BLaER1 (cell line): Measurements from ENCODE around the gene CEP20.

Experiments
- H3K27ac ChIP-seq: shearing (Covaris generic); formaldehyde crosslinking; 2 replicates; pipeline ENCODE4 v1.8.1; 2022
- H3K27me3 ChIP-seq: shearing (Covaris generic); formaldehyde crosslinking; 2 replicates; pipeline ENCODE4 v1.8.1; 2022
- H3K36me3 ChIP-seq: shearing (Covaris generic); formaldehyde crosslinking; 2 replicates; pipeline ENCODE4 v1.8.1; 2022
- H3K4me1 ChIP-seq: shearing (Covaris generic); formaldehyde crosslinking; 2 replicates; pipeline ENCODE4 v1.8.1; 2022
- H3K4me2 ChIP-seq: shearing (Covaris generic); formaldehyde crosslinking; 2 replicates; pipeline ENCODE4 v1.8.1; 2022
- H3K4me3 ChIP-seq: shearing (Covaris generic); formaldehyde crosslinking; 2 replicates; pipeline ENCODE4 v1.8.1; 2022
- H3K9ac ChIP-seq: shearing (Covaris generic); formaldehyde crosslinking; 2 replicates; pipeline ENCODE4 v1.8.1; 2022
- H3K9me3 ChIP-seq: shearing (Covaris generic); formaldehyde crosslinking; 2 replicates; pipeline ENCODE4 v1.8.1; 2022
- H4K20me1 ChIP-seq: shearing (Covaris generic); formaldehyde crosslinking; 2 replicates; pipeline ENCODE4 v1.8.1; 2022
- Cebpa-rat ChIP-seq: shearing (Covaris generic); IDR thresholded peaks from 2 replicates; pipeline ENCODE4 v1.8.1; 2022

Gene CEP20

DNA sequence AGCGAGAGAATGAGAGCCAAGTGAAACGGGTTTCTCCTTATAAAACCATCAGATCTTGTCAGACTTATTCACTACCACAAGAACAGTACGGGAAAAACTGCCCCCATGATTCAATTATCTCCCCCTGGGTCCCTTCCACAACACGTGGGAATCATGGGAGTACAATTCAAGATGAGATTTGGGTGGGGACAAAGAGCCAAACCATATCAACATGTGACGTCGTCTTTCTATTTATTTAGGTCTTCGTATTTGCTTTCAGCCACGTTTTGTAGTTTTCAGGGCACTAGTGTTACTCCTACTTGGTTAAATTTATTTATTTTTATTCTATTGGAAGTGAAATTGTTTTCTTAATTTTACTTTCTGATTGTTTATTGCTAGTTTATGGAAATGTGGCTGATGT is 27.9 kb upstream of the CEP20 start:
- Histone ChIP-seq H3K4me1 (peaks cover 16% of the 10 kb centered on the region), H3K27ac (no peak overlapping the region), H3K4me2 (no peak overlapping the region), H3K27me3 (no peaks in the 10 kb centered on the region), H4K20me1 (no peaks in the 10 kb centered on the region), H3K9me3 (peaks cover 25% of the 10 kb centered on the region), H3K4me3 (no peak overlapping the region), H3K9ac (no peak overlapping the region), H3K36me3 (no peaks in the 10 kb centered on the region)
- no peak for TF ChIP-seq Cebpa-rat

DNA sequence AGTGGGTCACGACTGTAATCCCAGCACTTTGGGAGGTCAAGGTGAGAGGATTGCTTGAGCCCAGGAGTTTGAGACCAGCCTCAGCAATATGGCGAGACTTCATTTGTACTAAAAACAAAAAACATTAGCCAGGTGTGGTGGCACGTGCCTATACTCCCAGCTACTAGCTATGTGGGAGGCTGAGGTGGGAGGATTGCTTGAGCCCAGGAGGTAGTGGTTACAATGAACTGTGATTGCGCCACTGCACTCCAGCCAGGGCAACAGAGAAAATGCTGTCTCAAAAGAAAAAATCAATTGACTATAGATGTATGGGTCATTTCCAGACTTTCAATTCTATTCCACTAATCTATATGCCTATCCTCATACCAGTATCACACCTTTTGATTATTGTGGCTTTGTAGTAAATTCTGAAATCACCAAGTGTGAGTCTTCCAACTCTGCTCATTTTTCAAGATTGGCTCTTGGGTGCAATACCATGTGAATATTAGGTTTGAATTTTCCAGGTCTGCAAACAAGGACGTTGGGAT is 27.2 kb upstream of the CEP20 start:
- Histone ChIP-seq H3K36me3 (no peaks in the 10 kb centered on the region), H4K20me1 (no peaks in the 10 kb centered on the region), H3K4me1 (peaks cover 16% of the 10 kb centered on the region), H3K4me2 (no peak overlapping the region), H3K4me3 (no peak overlapping the region), H3K27ac (no peak overlapping the region), H3K9ac (no peak overlapping the region), H3K27me3 (no peaks in the 10 kb centered on the region), H3K9me3 (peaks cover 25% of the 10 kb centered on the region)
- no peak for TF ChIP-seq Cebpa-rat

DNA sequence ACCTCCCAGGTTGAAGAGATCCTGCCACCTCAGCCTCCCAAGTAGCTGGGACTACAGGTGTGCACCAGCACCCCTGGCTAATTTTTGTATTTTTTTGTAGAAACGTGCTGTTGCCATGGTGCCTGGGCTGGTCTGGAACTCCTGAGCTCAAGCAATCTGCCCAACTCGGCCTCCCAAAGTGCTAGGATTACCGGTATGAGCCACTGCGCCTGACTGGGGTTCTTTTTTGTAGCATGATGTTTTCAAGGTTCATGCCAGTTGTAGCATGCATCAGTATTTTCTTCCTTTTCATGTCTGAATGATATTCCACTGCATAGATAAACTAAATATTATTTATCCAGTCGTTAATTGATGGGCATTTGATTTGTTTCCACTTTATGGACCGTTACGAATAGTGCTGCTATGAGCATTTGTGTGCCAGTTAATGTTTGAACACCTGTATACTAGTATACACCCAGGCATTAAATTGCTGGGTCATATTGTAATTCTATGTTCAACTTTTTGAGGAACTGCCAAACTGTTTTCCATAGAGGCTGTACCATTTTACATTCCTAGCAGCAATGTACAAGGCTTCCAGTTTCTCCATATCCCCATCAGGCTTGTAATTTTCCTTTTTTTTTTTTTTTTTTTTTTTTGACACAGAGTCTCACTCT is 24.8 kb upstream of the CEP20 start:
- Histone ChIP-seq H3K27ac (no peak overlapping the region), H4K20me1 (no peaks in the 10 kb centered on the region), H3K4me1 (peaks cover 16% of the 10 kb centered on the region), H3K9me3 (peaks cover 25% of the 10 kb centered on the region), H3K9ac (no peak overlapping the region), H3K27me3 (no peaks in the 10 kb centered on the region), H3K4me3 (no peak overlapping the region), H3K4me2 (peak overlapping the region; percentile 31; the same call in 1 of the 2 replicates), H3K36me3 (no peaks in the 10 kb centered on the region)
- no peak for TF ChIP-seq Cebpa-rat

DNA sequence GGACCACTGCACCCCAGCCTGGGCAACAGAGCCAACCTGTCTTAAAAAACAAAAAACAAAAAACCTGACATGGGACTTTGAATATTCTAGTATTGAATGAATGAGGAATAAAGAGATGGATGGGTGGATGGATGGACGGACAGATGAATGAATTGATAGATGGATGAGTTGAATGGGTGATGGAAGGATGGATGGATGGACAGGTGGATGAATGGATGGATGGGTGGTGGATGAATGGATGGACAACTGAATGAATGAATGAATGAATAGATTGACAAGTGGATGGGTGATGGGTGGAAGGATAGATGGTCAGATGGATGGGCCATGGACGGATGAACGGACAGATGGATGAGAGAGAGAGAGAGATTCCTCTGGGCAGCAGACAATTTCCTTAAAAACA is 22.8 kb upstream of the CEP20 start:
- no peak for TF ChIP-seq Cebpa-rat
- Histone ChIP-seq H3K27ac (no peak overlapping the region), H4K20me1 (no peaks in the 10 kb centered on the region), H3K9ac (no peak overlapping the region), H3K27me3 (no peaks in the 10 kb centered on the region), H3K4me3 (no peak overlapping the region), H3K9me3 (peaks cover 9% of the 10 kb centered on the region), H3K4me1 (peaks cover 16% of the 10 kb centered on the region), H3K4me2 (no peak overlapping the region), H3K36me3 (no peaks in the 10 kb centered on the region)

DNA sequence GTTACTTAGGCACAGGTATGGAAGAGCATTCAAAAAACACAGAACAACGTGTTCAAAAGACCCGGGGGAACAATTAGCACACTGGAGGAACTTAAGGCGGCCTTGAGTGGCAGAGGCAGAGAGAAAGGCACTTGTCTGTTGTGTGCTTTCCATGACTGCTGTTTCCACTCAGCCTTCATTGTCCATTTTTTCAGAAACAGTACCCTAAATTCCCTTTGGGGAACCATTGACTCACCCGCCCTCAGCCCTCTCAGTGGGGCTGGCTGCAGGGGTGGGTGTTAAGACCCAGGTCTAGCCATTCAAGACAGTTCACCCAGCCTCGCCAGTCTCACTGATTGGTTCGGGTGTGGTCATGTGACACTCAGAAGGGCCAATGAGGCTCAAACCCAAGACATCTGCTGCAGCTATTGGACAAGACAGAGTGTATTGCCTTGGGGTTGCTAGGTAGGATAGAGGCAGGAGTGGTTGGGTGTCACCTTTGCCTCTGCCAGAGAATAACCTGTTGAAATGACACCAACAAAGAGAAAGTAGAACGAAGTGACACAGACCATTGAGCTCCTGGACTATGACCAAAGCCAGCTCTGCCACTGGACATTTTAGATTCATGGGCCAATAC is 19.6 kb upstream of the CEP20 start:
- Histone ChIP-seq H3K27ac (no peak overlapping the region), H3K9ac (no peak overlapping the region), H3K4me3 (no peak overlapping the region), H3K36me3 (no peaks in the 10 kb centered on the region), H4K20me1 (no peaks in the 10 kb centered on the region), H3K9me3 (no peaks in the 10 kb centered on the region), H3K4me2 (no peak overlapping the region), H3K27me3 (no peaks in the 10 kb centered on the region), H3K4me1 (peaks cover 8% of the 10 kb centered on the region)
- no peak for TF ChIP-seq Cebpa-rat

DNA sequence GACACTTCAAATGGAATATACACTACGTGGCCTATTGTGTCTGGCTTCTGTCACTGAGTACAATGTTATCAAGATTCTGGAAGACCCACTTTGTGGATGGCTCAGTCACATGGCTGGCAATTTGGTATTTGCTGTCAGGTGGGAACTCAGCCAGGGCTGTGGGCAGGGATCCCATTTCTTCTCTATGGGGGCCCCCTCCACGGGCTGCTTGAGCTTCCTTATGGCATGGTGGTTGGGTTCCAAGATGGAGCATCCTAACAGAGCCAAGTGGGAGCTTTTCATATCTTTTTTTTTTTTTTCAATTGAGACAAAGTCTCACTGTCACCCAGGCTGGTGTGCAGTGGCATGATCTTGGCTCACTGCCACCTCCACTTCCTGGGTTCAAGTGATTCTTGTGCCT is 18.0 kb upstream of the CEP20 start:
- Histone ChIP-seq H3K27me3 (no peaks in the 10 kb centered on the region), H3K4me1 (no peaks in the 10 kb centered on the region), H3K9ac (no peak overlapping the region), H4K20me1 (no peaks in the 10 kb centered on the region), H3K9me3 (no peaks in the 10 kb centered on the region), H3K4me2 (no peak overlapping the region), H3K27ac (no peak overlapping the region), H3K4me3 (no peak overlapping the region), H3K36me3 (no peaks in the 10 kb centered on the region)
- TF ChIP-seq Cebpa-rat: no peak

DNA sequence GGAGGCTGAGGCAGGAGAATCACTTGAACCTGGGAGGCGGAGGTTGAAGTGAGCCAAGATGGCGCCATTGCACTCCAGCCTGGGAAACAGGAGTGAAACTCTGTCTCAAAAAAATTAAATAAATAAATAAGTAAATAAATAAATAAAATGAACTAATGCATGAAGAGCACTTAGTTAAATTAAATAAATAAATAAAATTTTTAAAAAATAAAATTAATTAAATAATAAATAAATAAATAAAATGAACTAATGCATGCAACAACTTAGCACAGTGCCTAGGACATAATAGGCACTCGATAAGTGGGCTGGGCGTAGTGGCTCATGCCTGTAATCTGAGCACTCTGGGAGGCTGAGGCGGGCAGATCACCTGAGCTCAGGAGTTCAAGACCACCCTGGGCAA is 15.6 kb upstream of the CEP20 start:
- Histone ChIP-seq H3K27me3 (no peaks in the 10 kb centered on the region), H3K4me3 (no peak overlapping the region), H3K4me2 (no peak overlapping the region), H3K9ac (no peak overlapping the region), H3K27ac (no peak overlapping the region), H4K20me1 (no peaks in the 10 kb centered on the region), H3K9me3 (no peaks in the 10 kb centered on the region), H3K4me1 (peaks cover 10% of the 10 kb centered on the region), H3K36me3 (no peaks in the 10 kb centered on the region)
- no peak for TF ChIP-seq Cebpa-rat

DNA sequence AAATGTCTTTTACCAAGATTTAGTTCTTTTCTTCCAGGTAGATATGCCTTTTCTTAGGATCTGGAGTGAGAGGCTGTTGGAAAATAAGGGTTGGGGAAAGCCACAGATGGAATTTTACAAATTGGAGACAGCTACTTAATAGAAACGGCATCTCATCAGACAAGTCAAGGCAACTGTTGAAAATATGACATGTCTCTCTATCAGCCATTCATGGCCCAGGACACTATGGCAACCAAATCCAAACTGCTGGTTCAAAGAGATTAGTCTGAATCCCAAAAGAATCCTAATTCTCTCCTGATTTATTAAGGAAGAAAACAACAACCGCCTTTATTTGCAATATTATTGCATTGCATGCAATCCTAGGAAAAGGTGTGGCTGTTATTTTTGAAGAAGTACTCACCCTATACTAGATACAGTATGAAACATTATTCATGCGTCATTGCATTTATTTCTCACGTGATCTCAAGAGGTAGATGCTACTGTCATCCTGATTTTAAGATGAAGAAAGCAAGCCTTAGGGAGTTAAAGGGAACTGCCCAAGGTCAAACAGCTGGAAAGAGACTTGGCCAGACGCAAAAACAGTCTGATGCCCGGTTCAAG is 12.6 kb upstream of the CEP20 start:
- H3K27ac ChIP-seq: no peak overlapping the region
- H3K4me2 ChIP-seq: no peak overlapping the region
- H3K9ac ChIP-seq: no peak overlapping the region

DNA sequence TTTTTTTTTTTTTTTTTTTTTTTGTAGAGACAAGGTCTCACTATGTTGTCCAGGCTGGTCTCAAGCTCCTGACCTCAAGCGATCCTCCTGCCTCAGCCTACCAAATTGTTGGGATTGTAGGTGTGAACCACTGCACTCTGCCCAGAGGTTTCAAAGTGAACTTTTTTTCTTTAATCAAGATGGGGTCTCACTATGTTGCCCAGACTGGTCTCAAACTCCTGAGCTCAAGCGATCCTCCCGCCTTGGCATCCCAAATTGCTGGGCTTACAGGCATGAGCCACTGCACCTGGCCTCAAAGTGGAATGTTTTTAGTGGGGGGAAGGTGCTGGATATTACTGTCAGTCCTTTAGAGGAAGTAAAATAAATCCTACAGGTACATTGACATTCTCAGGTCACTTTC is 12.0 kb upstream of the CEP20 start:
- no peaks in the 10 kb centered on the region for H3K36me3 ChIP-seq
- no peak overlapping the region for H3K9ac ChIP-seq
- no peaks in the 10 kb centered on the region for H4K20me1 ChIP-seq
- TF ChIP-seq Cebpa-rat: no peak
- no peak overlapping the region for H3K27ac ChIP-seq
- H3K4me1 ChIP-seq: peaks cover 25% of the 10 kb centered on the region
- no peaks in the 10 kb centered on the region for H3K27me3 ChIP-seq
- no peak overlapping the region for H3K4me3 ChIP-seq
- H3K9me3 ChIP-seq: no peaks in the 10 kb centered on the region
- H3K4me2 ChIP-seq: no peak overlapping the region

More for the DNA sequence above, 12.6 kb upstream of the CEP20 start:
- H3K27me3 ChIP-seq: no peaks in the 10 kb centered on the region
- peaks cover 25% of the 10 kb centered on the region for H3K4me1 ChIP-seq
- H3K36me3 ChIP-seq: no peaks in the 10 kb centered on the region
- H3K9me3 ChIP-seq: no peaks in the 10 kb centered on the region
- no peak overlapping the region for H3K4me3 ChIP-seq
- no peaks in the 10 kb centered on the region for H4K20me1 ChIP-seq
- no peak for TF ChIP-seq Cebpa-rat

DNA sequence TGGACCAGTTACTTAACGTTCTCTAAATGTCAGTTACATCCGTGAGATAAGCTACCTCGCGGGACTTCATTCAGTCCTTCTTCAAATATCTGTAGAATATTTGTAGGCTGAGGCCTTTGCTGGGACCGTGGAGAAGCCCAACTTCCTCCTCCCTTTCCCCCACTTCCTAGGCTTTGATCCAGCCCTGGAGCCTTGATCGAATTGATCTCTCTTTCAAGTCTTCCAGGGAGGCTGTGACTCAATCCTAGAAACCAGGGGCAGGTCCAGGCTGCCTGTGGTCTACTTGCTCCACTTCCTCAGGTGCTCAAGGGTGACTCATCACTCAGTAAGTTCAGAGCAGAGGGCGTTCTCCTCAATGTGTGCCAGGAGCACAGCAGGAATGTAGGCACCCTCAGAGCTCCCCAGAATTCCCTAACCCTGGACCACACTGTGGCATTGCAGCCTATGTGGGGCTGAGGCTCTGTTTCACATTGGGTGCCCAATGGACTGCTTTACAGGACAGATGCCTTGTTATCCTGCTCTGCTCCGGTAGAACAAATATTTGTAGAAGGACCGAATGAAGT is 11.2 kb upstream of the CEP20 start:
- no peaks in the 10 kb centered on the region for H3K36me3 ChIP-seq
- H3K4me2 ChIP-seq: peak overlapping the region; percentile 39
- no peaks in the 10 kb centered on the region for H4K20me1 ChIP-seq
- H3K4me3 ChIP-seq: no peak overlapping the region
- no peak for TF ChIP-seq Cebpa-rat
- H3K27ac ChIP-seq: no peak overlapping the region
- H3K9me3 ChIP-seq: no peaks in the 10 kb centered on the region
- peaks cover 25% of the 10 kb centered on the region for H3K4me1 ChIP-seq
- no peak overlapping the region for H3K9ac ChIP-seq
- H3K27me3 ChIP-seq: no peaks in the 10 kb centered on the region
